Measurements from ENCODE around the gene CGAS.
A peak's percentile ranks its signal among the peaks of the same experiment; 100 is the strongest.
"Not testable (repeated sequence)": the region's sequence is repeated elsewhere in the genome, so short reads cannot be mapped to it uniquely, and the experiment has no call there.

The CGAS gene

GRCh38 chr6:73395875-73396274, 56.2 kb downstream of the CGAS start:
- DNase-seq (ENCODE audit: low read depth in 2 of 2) = no peak

GRCh38 chr6:73394577-73395354, 57.3 kb downstream of the CGAS start, which contains the start of gene DDX43:
Gene DDX43, plus strand, starts transcription at chr6:73394828. Its CDS starts 78 bp downstream, at chr6:73394906.
- DNase-seq (ENCODE audit: low read depth in 2 of 2) = no peak

GRCh38 chr6:73393278-73393677, 58.8 kb downstream of the CGAS start:
- DNase-seq (ENCODE audit: low read depth in 2 of 2) = no peak

DNA sequence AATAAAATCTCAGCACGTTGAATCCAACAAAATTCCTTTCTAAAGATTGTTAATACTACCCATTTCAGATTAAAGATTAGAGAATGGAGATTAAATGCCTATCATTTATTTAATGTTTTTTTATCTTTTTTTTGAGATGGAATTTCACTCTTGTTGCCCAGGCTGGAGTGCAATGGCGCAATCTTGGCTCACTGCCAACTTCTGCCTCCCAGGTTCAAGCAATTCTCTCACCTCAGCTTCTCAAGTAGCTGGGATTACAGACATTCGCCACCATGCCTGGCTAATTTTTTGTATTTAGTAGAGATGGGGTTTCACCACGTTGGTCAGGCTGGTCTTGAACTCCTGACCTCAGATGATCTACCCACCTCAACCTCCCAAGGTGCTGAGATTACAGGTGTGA, 59.9 kb downstream of the CGAS start:
- not testable (repeated sequence) for DNase-seq (ENCODE audit: low read depth in 2 of 2)

GRCh38 chr6:73391675-73392074, 60.4 kb downstream of the CGAS start:
- no peak for DNase-seq (ENCODE audit: low read depth in 2 of 2)

- DNase-seq (ENCODE audit: low read depth in 2 of 2) = no peak
These were observed 62.2 kb downstream of the CGAS start for GRCh38 chr6:73389854-73390253.

GRCh38 chr6:73388800-73389512, 63.1 kb downstream of the CGAS start:
- peak; percentile 31 to 33 for DNase-seq (ENCODE audit: low read depth in 2 of 2)

DNA sequence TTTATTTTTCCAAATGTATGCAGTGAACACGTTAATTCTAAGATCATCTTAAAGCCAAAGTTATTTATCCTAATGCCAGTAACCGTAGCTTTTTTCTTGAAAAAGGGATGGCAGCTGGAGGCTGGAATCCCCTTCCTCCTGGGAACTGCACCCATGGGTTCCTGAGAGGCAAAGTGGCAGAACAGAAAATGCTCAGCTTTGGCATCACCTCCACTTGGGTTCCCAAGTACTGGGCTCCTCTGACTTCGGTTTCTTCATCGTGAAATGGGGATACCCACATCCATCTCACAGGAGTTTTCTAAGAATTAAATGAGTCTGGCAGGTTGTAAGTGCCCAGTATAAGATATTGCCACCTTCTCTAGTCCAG, 63.7 kb downstream of the CGAS start:
- DNase-seq (ENCODE audit: low read depth in 2 of 2) = no peak

- no peak for DNase-seq (ENCODE audit: low read depth in 2 of 2)
These were observed 69.5 kb downstream of the CGAS start for GRCh38 chr6:73382462-73383113.

- not testable (repeated sequence) for DNase-seq (ENCODE audit: low read depth in 2 of 2)
These were observed 70.6 kb downstream of the CGAS start for GRCh38 chr6:73381531-73381930.

DNA sequence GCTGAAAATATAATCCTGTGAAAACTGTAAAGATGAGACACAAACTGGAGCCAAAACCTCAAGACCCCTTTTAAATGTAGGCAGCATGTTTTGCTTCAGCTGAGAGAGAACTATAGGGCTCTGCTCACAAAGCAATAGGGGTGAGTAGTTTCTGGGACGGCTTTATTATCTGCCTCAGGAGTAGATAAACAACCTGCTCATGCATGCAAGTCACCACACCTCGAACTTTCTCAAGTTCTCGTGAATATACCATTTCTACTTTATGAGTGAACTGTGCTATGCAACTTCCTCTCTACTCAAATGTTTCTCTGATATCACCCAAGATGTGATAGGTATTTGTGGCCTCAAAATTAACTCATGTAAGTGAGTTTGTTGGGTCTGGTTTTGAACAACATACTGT, 74.9 kb downstream of the CGAS start:
- no peak for DNase-seq (ENCODE audit: low read depth in 2 of 2)

DNA sequence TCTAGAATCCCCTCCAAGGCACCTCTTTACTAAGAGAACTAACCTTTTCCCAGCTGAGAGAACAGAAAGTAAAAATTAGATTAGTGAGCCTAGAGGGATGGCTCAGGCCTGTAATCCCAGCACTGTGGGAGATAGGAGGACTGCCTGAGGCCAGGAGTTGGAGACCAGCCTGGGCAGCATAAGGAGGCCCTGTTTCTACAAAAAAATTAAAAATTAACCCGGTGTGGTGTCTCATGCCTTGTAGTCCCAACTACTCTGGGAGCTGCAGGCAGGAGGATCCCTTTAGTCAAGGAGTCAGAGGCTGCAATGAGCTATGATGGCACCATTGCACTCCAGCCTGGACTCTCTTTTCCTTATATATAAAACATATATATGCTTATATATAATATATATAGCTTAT, 76.9 kb downstream of the CGAS start:
- no peak for DNase-seq (ENCODE audit: low read depth in 2 of 2)
